IPS-15b (cell line): ENCODE data around the gene SMG1.
"Not testable (repeated sequence)": the region's sequence is repeated elsewhere in the genome, so short reads cannot be mapped to it uniquely, and the experiment has no call there.

Source experiments
- H3K27me3 ChIP-seq: one replicate; pipeline ENCODE4 v1.6.1; 2013; ENCODE audit warnings: low read length; ENCODE audit not compliant: control insufficient read depth, insufficient read depth
- H3K36me3 ChIP-seq: one replicate; pipeline ENCODE4 v1.6.1; 2013; ENCODE audit warnings: low read length; ENCODE audit not compliant: control insufficient read depth, insufficient read depth
- H3K4me1 ChIP-seq: one replicate; pipeline ENCODE4 v1.6.1; 2013; ENCODE audit warnings: mild to moderate bottlenecking, low read length; ENCODE audit not compliant: control insufficient read depth, insufficient read depth
- H3K4me3 ChIP-seq: one replicate; pipeline ENCODE4 v1.5.1; 2013; ENCODE audit warnings: low read depth, low read length
- H3K9ac ChIP-seq: one replicate; pipeline ENCODE4 v1.6.1; 2013; ENCODE audit warnings: low read depth, mild to moderate bottlenecking, low read length
- H3K9me3 ChIP-seq: one replicate; pipeline ENCODE4 v1.6.1; 2013; ENCODE audit warnings: mild to moderate bottlenecking, low read length; ENCODE audit not compliant: control insufficient read depth, insufficient read depth

Gene SMG1

DNA sequence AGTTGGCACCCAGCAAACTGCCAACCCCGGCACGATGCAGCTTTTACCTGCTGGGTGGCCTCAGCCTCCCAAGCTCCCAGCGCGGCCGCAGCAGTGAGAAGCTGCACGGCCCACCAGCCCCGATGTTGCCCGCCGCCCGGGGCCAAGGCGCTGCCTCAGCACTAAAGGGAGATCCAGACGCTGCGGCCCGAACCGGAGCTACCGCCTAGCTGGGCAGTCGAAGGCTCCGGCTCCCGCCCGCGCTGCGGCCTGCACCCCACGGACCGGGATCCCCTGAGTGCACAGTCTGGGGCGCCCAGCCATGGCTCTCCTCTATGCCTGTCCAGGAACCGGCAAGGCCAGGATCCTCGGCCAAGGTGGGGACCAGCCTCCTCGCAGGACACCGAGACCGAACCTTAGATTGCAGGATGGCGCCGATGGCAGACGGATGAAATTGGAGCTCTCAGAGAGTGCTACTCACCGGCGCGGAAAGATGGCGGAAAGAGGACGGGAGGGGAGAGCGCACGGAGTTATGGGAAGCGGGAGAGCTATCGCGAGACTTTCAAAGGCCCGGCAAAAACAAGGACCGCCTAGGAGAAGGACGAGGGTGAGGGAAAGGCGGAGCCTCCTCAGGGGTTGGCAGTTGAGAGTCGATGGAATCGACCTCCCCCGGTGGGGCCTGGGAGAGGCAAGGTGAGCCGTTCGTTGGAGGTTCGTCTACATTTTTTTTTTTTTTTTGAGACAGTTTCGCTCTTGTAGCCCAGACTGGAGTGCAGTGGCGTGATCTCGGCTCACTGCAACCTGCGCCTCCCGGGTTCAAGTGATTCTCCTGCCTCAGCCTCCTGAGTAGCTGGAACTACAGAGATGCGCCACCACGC lies 136.1 kb downstream of the SMG1 start, which contains the start of gene RPS15A:
Gene RPS15A, minus strand, starts transcription at position 485 of the 857 bp plus-strand sequence. CDS start 1,221 bp downstream, outside the sequence.
- Histone ChIP-seq H3K36me3 (peaks cover 43% of the 10 kb centered on the region), H3K27me3 (no peaks in the 10 kb centered on the region), H3K9me3 (no peaks in the 10 kb centered on the region), H3K9ac (peak within 1 kb of the TSS; percentile 99), H3K4me3 (peak within 1 kb of the TSS; percentile 69), H3K4me1 (peaks cover 9% of the 10 kb centered on the region)

DNA sequence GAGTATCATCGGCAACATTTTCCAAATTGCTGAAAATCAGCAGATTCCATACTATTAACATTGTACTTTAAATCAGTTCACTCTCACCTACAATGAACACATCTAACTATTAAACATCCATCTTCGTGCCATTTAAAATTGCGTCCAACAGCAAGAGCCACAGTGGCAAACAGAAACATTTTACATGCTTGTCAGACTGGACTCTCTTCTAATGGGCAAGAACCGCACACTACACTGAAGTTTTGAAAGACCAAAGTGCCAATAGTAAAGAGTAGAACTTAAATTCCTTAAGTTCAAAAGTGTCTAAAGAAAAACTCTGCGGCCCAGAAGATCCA lies 136.7 kb downstream of the SMG1 start:
- Histone ChIP-seq H3K9ac (peak overlapping the region; percentile 99), H3K9me3 (no peaks in the 10 kb centered on the region), H3K27me3 (no peaks in the 10 kb centered on the region), H3K36me3 (peaks cover 45% of the 10 kb centered on the region), H3K4me3 (peak overlapping the region; percentile 69), H3K4me1 (peaks cover 9% of the 10 kb centered on the region)

DNA sequence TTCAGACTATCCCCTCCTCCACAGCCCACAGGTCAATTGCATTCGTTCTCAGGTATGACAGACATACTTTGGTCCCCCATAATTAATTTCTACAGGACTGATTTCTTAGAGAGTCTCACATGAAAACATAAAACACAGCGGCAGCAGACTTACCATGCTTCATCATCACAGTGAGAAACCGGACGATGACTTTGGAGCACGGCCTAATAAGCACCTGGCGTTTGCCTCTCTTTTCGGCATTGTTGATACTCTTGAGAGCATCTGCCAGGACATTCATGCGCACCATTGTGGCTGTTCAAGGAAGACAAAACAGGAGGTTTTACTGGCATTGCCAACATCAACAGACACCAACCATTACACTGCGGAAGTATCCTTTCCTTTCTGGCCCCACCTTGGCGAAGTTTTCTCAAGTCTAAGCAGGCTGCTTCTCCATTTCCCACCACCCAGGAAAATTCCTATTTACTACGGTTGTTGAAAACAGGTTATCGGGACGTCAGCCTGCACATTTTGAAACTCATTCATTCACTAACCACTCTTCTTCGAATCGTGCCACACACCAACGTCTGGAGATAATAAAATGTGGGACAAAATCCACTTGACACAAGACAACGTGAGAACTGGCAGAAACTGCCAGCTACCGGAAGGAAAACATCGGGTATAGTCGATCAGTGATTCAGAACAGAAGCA lies 137.2 kb downstream of the SMG1 start:
- Histone ChIP-seq H3K4me3 (peak overlapping the region; percentile 69), H3K9ac (peak overlapping the region; percentile 99), H3K27me3 (no peaks in the 10 kb centered on the region), H3K36me3 (peaks cover 46% of the 10 kb centered on the region), H3K4me1 (peaks cover 9% of the 10 kb centered on the region), H3K9me3 (no peaks in the 10 kb centered on the region)

DNA sequence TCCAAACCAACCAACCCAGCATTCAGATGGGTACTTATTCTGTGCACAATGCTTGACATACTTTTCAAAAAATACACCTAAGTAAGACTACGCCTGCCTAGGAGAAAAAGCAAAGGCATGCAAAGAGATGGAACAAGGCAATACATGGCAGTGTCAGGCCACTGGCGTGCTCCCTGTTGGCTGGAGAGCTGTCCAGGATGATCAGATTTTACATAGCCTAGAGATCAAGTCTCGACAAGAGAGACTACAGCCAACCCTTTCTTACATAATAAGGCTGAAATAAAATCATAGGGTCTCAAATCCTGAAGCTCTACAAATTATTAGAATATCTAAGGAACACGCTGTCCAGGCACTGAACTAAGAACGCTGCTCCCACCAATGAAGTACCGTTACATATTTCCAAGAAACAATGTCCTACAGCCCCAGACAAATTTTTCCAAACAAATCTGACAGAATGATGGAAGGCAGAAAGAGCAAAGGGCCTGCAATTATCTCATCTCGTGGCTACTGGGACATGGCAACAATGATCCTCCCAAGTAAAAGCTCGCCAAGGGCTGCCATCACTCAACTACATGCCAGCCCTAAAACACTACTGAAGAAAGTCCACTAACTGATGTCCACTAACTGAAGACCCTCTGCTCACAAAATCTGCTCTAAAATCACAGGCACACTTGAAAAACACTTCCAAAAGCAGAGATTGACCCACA lies 141.1 kb downstream of the SMG1 start:
- H3K36me3 ChIP-seq: peaks cover 56% of the 10 kb centered on the region
- peaks cover 9% of the 10 kb centered on the region for H3K4me1 ChIP-seq
- no peaks in the 10 kb centered on the region for H3K9me3 ChIP-seq
- no peaks in the 10 kb centered on the region for H3K27me3 ChIP-seq
- H3K4me3 ChIP-seq: no peak overlapping the region
- H3K9ac ChIP-seq: peak overlapping the region; percentile 30

DNA sequence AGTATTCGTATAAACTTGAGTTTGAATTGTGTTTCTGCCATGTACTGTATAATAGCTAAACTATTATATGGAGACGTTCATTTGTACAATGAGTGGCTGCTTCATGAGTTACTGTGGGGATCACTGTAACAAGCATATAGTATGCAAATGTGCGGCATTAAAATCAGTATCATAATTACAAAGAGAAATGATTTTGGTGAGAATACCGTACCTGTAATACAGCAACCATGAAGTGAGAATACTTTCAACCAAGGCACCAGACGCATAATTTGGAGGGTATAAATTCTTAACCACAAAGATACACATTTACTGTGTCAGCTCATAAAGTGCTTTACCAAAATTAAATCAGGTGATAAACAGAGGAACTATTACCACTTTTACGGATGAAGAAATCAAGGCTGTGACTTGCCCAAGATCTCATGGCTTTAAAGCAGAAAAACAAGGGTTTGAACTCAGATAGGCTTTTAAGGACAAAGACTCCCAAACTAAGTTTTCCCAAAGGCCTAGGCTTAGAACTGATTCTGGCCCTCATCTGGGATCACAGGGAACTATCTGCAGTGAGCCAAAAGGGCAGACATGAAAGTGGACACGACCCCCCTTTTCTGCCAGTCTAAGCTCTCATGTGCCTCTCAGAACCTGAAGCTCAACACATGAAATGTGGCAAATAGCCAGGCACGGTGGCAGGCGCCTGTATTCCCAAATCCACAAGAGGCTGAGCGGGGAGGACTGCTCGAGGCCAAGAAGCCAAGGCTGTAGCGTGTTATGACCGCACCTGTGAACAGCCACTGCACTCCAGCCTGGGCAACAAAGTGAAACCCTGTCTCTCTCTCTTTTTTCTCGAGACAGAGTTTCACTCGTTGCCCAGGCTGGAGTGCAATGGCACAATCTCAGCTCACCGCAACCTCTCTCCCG lies 142.5 kb downstream of the SMG1 start:
- Histone ChIP-seq H3K9me3 (no peaks in the 10 kb centered on the region), H3K4me3 (no peak overlapping the region), H3K36me3 (peaks cover 52% of the 10 kb centered on the region), H3K9ac (no peak overlapping the region), H3K27me3 (no peaks in the 10 kb centered on the region), H3K4me1 (peaks cover 9% of the 10 kb centered on the region)

DNA sequence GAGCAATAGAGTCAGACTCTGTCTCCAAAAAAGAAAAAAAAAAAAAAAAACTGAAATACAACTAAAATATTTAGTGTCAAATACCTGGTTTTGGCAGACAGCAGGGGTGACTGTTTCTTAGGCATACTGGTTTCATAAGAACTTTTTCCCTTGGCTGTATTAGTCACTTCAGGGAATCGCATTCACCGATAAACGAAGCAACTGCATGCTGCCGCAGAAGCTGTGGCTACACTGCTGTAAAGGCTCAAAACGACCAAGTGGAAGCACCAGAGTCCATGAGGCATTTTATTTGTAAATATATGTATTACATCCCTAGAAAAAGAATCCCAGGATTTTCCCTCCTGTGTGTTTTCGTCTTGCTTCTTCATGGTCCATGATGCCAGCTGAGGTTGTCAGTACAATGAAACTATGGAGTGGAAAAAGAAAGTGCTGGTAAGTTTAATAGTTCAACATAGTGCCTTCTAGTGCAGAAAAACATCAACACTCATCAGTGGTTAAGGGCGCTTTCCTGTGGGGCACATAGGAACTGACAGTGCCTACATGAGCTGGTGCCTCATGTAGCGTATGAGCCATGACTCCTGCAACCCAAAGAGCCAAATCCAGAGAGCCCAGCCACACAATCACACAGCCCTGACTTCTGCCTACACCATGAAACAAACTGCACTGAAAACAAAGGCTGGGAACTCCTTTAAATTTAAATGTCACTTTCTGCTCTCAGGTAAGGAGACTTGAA lies 143.3 kb downstream of the SMG1 start:
- Histone ChIP-seq H3K9ac (no peak overlapping the region), H3K4me1 (peaks cover 9% of the 10 kb centered on the region), H3K27me3 (no peaks in the 10 kb centered on the region), H3K9me3 (no peaks in the 10 kb centered on the region), H3K4me3 (no peak overlapping the region), H3K36me3 (peaks cover 47% of the 10 kb centered on the region)

DNA sequence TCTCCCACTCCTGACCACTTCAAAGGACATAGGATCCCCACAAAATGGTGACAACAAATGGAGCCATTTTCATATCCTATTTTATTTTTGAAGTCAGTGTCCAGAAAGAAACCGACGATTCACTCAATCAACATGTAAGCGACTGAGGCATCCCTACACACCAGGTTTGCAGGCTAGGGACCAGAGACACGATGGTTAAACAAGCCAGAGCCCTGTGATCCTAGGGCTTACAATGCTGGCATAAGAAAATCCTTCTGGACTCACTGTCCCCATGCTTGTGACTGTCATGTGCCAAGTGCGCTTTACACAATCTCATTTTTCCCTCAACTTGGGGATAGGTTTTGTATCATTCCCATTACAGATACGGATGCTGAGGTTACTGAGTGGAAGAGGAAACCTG lies 145.0 kb downstream of the SMG1 start:
- peaks cover 36% of the 10 kb centered on the region for H3K36me3 ChIP-seq
- H3K4me1 ChIP-seq, H3K9ac ChIP-seq, H3K4me3 ChIP-seq, H3K27me3 ChIP-seq, H3K9me3 ChIP-seq: not testable (repeated sequence)

DNA sequence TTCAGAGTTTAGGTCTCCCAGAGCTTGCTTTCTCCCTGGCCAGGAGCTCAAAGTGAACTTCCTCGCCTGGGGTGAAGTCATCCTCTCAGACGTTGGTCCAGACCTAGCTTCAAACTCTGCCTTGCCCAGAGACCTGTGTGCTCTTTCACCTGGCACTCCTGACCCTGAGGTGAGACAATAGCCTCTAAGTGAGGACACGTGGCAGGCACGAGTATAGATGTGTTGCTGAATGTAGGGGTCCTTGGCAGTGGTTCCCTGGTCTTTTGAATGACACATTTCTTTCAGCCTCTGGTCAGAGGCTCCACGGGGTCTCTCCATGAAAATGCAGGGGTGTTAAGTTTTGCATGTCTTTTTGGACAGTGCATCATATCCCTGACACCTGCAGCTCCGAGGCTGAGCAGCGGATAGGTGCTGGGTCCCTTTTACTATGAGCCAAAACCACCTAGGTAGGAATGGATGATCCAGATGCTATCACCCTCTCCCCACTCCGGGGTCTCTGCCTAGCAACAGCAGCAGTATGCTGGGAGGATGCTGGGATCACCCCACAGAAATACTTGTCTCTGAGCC lies 145.7 kb downstream of the SMG1 start:
- H3K4me1 ChIP-seq, H3K4me3 ChIP-seq, H3K27me3 ChIP-seq, H3K9ac ChIP-seq, H3K9me3 ChIP-seq: not testable (repeated sequence)
- peaks cover 29% of the 10 kb centered on the region for H3K36me3 ChIP-seq

DNA sequence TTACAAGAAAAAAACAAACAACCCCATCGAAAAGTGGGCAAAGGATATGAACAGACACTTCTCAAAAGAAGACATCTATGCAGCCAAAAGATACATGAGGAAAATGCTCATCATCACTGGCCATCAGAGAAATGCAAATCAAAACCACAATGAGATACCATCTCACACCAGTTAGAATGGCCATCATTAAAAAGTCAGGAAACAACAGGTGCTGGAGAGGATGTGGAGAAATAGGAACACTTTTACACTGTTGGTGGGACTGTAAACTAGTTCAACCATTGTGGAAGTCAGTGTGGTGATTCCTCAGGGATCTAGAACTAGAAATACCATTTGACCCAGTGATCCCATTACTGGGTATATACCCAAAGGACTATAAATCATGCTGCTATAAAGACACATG lies 148.5 kb downstream of the SMG1 start:
- H3K9me3 ChIP-seq, H3K4me3 ChIP-seq, H3K4me1 ChIP-seq, H3K27me3 ChIP-seq, H3K36me3 ChIP-seq, H3K9ac ChIP-seq: not testable (repeated sequence)

DNA sequence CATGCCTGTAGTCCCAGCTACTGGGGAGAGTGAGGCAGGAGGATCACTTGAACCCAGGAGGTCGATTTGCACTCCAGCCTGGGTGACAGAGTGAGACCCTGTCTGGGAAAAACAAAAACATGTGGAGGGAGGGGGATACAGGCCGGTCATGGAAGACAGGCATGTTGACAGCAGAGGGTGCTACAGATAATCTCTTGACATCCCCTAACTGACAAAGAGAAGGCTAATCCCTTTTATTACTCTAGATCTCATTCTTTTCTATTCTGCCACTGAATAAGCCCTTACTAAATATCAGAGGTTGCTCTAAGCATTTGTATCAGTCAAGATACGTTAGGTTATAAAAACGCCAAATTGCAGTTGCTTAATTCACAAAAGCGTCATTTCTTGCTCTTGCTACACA lies 149.9 kb downstream of the SMG1 start:
- not testable (repeated sequence) for H3K9me3 ChIP-seq, H3K4me1 ChIP-seq, H3K9ac ChIP-seq, H3K27me3 ChIP-seq, H3K36me3 ChIP-seq, H3K4me3 ChIP-seq
